ENCODE results near the gene SLC9A3.

The SLC9A3 gene

DNA sequence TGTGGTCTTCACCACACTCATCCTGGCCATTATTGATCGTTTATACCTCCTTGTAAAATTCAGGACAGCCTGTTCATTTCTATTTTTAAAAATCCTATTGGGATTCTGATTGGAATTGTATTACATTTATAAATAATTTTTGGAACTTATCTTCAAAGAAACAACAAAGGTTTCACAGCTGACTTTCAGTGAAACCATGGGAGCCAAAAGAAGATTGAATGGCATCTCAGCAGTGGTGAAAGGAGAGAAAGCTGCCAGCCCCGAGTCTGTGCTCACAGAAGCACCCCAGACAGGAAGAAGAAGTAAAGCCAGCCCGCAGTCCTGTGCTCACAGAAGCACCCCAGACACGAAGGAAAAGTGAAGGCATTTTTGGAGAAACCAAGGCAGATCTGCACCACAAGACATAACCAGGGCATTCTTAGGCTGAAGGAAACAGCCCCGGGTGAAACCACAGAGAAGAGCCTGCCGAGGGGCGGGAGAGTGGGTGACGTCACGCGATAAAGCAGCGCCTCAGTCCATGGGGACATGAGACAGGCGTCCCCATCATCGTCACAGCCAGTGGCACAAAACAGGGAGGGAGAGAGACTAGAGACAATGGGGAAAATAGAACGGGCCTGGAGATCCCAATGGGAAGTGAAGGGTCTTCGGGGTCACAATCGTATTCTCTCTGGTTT is 42.5 kb upstream of the SLC9A3 start:
- no peak overlapping the region for H3K27ac ChIP-seq (ENCODE audit: low read length)
- H3K9ac ChIP-seq (ENCODE audit: low read length) = no peak overlapping the region
- H2AFZ ChIP-seq (ENCODE audit: low read depth, low read length) = no peak overlapping the region
- H3K4me2 ChIP-seq (ENCODE audit: low read length) = no peak overlapping the region
- H3K4me1 ChIP-seq (ENCODE audit: low read length) = no peaks in the 10 kb centered on the region
- no peak overlapping the region for H3K4me3 ChIP-seq (ENCODE audit: low read length)
- no peaks in the 10 kb centered on the region for H4K20me1 ChIP-seq (ENCODE audit: insufficient read depth, low read length)
- TF ChIP-seq, protein P1, sequence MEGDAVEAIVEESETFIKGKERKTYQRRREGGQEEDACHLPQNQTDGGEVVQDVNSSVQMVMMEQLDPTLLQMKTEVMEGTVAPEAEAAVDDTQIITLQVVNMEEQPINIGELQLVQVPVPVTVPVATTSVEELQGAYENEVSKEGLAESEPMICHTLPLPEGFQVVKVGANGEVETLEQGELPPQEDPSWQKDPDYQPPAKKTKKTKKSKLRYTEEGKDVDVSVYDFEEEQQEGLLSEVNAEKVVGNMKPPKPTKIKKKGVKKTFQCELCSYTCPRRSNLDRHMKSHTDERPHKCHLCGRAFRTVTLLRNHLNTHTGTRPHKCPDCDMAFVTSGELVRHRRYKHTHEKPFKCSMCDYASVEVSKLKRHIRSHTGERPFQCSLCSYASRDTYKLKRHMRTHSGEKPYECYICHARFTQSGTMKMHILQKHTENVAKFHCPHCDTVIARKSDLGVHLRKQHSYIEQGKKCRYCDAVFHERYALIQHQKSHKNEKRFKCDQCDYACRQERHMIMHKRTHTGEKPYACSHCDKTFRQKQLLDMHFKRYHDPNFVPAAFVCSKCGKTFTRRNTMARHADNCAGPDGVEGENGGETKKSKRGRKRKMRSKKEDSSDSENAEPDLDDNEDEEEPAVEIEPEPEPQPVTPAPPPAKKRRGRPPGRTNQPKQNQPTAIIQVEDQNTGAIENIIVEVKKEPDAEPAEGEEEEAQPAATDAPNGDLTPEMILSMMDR (IDR thresholded peaks at IDR 0.05; ENCODE audit: low read depth, low read length) = no peak
- no peak for TF ChIP-seq EZH2phosphoT487 (IDR thresholded peaks at IDR 0.05; ENCODE audit: low read depth)
- no peaks in the 10 kb centered on the region for H3K9me3 ChIP-seq (ENCODE audit: insufficient read depth, low read length)
- H3K36me3 ChIP-seq (replicated peaks; ENCODE audit: low read depth, low read length) = no peaks in the 10 kb centered on the region
- no peaks in the 10 kb centered on the region for H3K27me3 ChIP-seq (ENCODE audit: low read depth, low read length)
- H3K79me2 ChIP-seq (ENCODE audit: low read length) = no peaks in the 10 kb centered on the region

DNA sequence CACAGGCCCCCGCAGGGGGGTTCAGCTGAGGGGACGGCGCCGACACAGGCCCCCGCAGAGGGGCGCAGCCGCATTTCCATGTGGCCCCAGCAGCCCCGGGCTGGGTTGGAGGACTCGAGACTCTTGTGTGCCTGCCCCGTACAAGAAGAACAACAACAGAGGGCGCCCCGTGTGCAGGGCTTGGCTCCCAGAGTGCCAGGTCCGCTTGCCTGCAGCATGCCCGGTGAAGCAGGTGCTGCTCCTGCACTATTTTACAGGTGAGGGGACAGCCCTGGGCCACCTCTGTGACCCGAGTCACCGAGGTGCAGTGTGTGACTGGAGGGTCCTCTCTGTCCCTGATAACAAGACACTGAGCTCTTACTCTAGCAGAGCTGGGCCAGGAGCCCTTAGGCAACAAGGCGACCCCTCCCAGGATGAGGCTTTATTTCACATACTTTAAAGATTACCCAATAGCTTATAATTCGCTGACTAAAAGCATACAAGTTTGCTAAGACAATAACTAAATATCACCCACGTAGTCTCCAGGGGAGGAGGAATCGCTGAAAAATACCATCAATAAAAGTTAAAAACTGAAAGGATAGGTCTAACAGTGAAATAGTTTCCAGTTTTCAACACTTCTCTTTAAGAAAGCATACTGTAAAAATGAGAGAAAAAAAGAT is 41.7 kb upstream of the SLC9A3 start:
- H3K9me3 ChIP-seq (ENCODE audit: insufficient read depth, low read length) = no peaks in the 10 kb centered on the region
- no peak overlapping the region for H3K9ac ChIP-seq (ENCODE audit: low read length)
- no peaks in the 10 kb centered on the region for H4K20me1 ChIP-seq (ENCODE audit: insufficient read depth, low read length)
- no peak overlapping the region for H2AFZ ChIP-seq (ENCODE audit: low read depth, low read length)
- TF ChIP-seq, protein P1 (IDR thresholded peaks at IDR 0.05; ENCODE audit: low read depth, low read length) = no peak
- TF ChIP-seq EZH2phosphoT487 (IDR thresholded peaks at IDR 0.05; ENCODE audit: low read depth) = no peak
- no peak overlapping the region for H3K4me3 ChIP-seq (ENCODE audit: low read length)
- H3K36me3 ChIP-seq (replicated peaks; ENCODE audit: low read depth, low read length) = no peaks in the 10 kb centered on the region
- H3K27ac ChIP-seq (ENCODE audit: low read length) = no peak overlapping the region
- H3K79me2 ChIP-seq (ENCODE audit: low read length) = no peaks in the 10 kb centered on the region
- no peaks in the 10 kb centered on the region for H3K27me3 ChIP-seq (ENCODE audit: low read depth, low read length)
- H3K4me1 ChIP-seq (ENCODE audit: low read length) = no peaks in the 10 kb centered on the region
- H3K4me2 ChIP-seq (ENCODE audit: low read length) = no peak overlapping the region

DNA sequence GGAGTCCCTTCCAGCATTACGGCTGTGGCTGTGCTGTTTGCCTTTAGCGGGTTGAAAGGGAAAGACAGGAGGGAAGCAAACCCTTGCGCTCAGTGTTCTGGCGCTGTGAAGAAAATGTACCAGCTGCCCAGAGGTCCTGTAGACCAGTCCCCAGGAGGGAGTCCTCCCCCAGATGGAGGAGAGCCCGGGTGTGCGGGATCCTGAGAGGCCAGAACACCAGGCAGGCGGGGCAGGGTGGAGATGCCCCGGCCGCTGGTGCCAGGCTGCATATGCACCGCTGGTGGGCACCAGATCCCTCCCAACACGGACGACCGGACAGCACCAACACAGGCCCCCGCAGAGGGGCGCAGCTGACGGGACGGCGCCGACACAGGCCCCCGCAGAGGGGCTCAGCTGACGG is 37.2 kb upstream of the SLC9A3 start:
- H3K9ac ChIP-seq (ENCODE audit: low read length) = no peak overlapping the region
- H3K4me2 ChIP-seq (ENCODE audit: low read length) = no peak overlapping the region
- no peak overlapping the region for H2AFZ ChIP-seq (ENCODE audit: low read depth, low read length)
- H3K36me3 ChIP-seq (replicated peaks; ENCODE audit: low read depth, low read length) = no peaks in the 10 kb centered on the region
- no peaks in the 10 kb centered on the region for H3K27me3 ChIP-seq (ENCODE audit: low read depth, low read length)
- H3K4me3 ChIP-seq (ENCODE audit: low read length) = no peak overlapping the region
- no peaks in the 10 kb centered on the region for H3K4me1 ChIP-seq (ENCODE audit: low read length)
- TF ChIP-seq EZH2phosphoT487 (IDR thresholded peaks at IDR 0.05; ENCODE audit: low read depth) = no peak
- TF ChIP-seq, protein P1 (IDR thresholded peaks at IDR 0.05; ENCODE audit: low read depth, low read length) = no peak
- no peak overlapping the region for H3K27ac ChIP-seq (ENCODE audit: low read length)
- no peaks in the 10 kb centered on the region for H3K79me2 ChIP-seq (ENCODE audit: low read length)
- H4K20me1 ChIP-seq (ENCODE audit: insufficient read depth, low read length) = no peaks in the 10 kb centered on the region
- no peaks in the 10 kb centered on the region for H3K9me3 ChIP-seq (ENCODE audit: insufficient read depth, low read length)

- no peaks in the 10 kb centered on the region for H3K79me2 ChIP-seq (ENCODE audit: low read length)
These were observed 36.5 kb upstream of the SLC9A3 start for GRCh38 chr5:560792-561166.

More at GRCh38 chr5:560792-561166, 36.5 kb upstream of the SLC9A3 start:
- no peak overlapping the region for H3K4me3 ChIP-seq (ENCODE audit: low read length)
- no peaks in the 10 kb centered on the region for H3K4me1 ChIP-seq (ENCODE audit: low read length)
- no peak overlapping the region for H3K4me2 ChIP-seq (ENCODE audit: low read length)
- TF ChIP-seq, protein P1 (IDR thresholded peaks at IDR 0.05; ENCODE audit: low read depth, low read length) = no peak
- TF ChIP-seq EZH2phosphoT487 (IDR thresholded peaks at IDR 0.05; ENCODE audit: low read depth) = no peak
- no peaks in the 10 kb centered on the region for H4K20me1 ChIP-seq (ENCODE audit: insufficient read depth, low read length)
- no peaks in the 10 kb centered on the region for H3K27me3 ChIP-seq (ENCODE audit: low read depth, low read length)
- H2AFZ ChIP-seq (ENCODE audit: low read depth, low read length) = no peak overlapping the region
- H3K9me3 ChIP-seq (ENCODE audit: insufficient read depth, low read length) = no peaks in the 10 kb centered on the region
- no peak overlapping the region for H3K9ac ChIP-seq (ENCODE audit: low read length)
- no peak overlapping the region for H3K27ac ChIP-seq (ENCODE audit: low read length)
- H3K36me3 ChIP-seq (replicated peaks; ENCODE audit: low read depth, low read length) = no peaks in the 10 kb centered on the region
